ENCODE results near the gene ACLY. TPM values are rescaled to one million over a fixed set of nuclear protein-coding genes. Genes with fewer than 3 reads are reported as not detected.

The ACLY gene
- total RNA-seq, 1 experiment from 2014 or later, result 184 TPM

DNA sequence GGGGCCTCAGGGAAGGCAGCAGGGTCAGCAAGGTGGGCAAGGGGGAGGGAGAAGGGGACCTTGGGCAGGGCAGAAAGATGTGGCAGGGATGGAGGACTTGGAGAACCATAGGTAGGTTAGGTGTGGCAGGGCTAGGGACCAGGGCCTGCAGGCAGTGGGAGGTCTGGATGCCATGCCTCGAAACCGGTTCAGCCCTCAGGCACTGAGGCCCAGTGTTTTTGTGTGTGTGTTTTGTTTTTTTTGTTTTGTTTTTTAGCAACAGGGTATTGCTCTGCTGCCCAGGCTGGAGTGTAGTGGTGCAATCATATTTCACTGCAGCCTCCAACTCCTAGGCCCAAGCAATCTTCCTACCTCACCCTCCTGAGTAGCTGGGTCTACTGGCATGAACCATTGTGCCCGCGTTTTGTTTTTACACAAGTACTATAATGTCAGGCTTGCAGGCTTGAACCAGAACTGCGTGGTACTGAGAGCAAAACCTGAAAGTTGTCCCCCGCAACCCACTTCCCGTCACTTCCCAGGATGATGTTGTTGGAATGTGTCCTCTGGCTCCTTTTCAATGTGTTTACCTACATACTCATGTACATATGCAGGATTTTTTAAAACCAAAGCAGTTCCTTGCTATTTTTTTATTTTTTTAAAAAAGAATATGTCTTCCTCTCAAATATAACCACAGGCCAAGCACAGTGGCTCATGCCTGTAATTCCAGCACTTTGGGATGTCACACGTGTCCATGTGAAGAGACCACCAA lies 24.0 kb upstream of the ACLY start:
- BruUV-seq (replicated peaks), result no TSS peak
- Histone ChIP-seq H3K4me1 (replicated peaks; ENCODE audit: insufficient read depth) (no peaks in the 10 kb centered on the region), H3K4me3 (no peak overlapping the region), H3K4me2 (no peak overlapping the region), H4K20me1 (ENCODE audit: insufficient read depth) (no peaks in the 10 kb centered on the region), H3K27me3 (ENCODE audit: insufficient read depth, low read depth) (no peaks in the 10 kb centered on the region), H3K27ac (no peak overlapping the region), H3K9me2 (ENCODE audit: insufficient read depth) (no peaks in the 10 kb centered on the region), H2AFZ (no peak overlapping the region), H3K9me3 (ENCODE audit: insufficient read depth, low read depth) (no peaks in the 10 kb centered on the region), H3K36me3 (ENCODE audit: low read depth) (no peaks in the 10 kb centered on the region), H3F3A (ENCODE audit: insufficient read depth, low read depth) (0 out of 2 replicates have a peak, but pooled peaks cover 3% of the 10 kb centered on the region), H3K79me2 (ENCODE audit: low read depth) (no peaks in the 10 kb centered on the region)
- intact Hi-C loops (cut with micrococcal nuclease; ENCODE audit: unreplicated experiment), result no loop called here
- no peak for DNase-seq
- POLR2A ChIA-PET (ENCODE audit: unreplicated experiment), result no interaction called here
- TF ChIP-seq EZH2 (IDR thresholded peaks at IDR 0.05; ENCODE audit: low read depth) (no peak), CTCF (conservative IDR thresholded peaks at IDR 0.05) (no peak)
- CTCF ChIA-PET, result interaction anchor here (0.5 kb wide), 1 partner anchor 10 kb away, joined by 4 read pairs; no protein-coding TSS in a partner anchor

- no peaks in the 10 kb centered on the region for H3K9me3 ChIP-seq (ENCODE audit: insufficient read depth, low read depth)
- intact Hi-C loops (cut with micrococcal nuclease; ENCODE audit: unreplicated experiment), result no loop called here
- no peaks in the 10 kb centered on the region for H3K36me3 ChIP-seq (ENCODE audit: low read depth)
- TF ChIP-seq EZH2 (IDR thresholded peaks at IDR 0.05; ENCODE audit: low read depth) (no peak), CTCF (conservative IDR thresholded peaks at IDR 0.05) (no peak)
- no peaks in the 10 kb centered on the region for H4K20me1 ChIP-seq (ENCODE audit: insufficient read depth)
- CTCF ChIA-PET, result interaction anchor here (0.7 kb wide), 1 partner anchor 44 kb away, joined by 7 read pairs; no protein-coding TSS in a partner anchor
- no TSS peak for BruUV-seq (replicated peaks)
- H3K9me2 ChIP-seq (ENCODE audit: insufficient read depth), result no peaks in the 10 kb centered on the region
- H3F3A ChIP-seq (ENCODE audit: insufficient read depth, low read depth), result 0 out of 2 replicates have a peak, but pooled peaks cover 3% of the 10 kb centered on the region
- H3K4me1 ChIP-seq (replicated peaks; ENCODE audit: insufficient read depth), result no peaks in the 10 kb centered on the region
- no peak overlapping the region for H3K4me3 ChIP-seq
- POLR2A ChIA-PET (ENCODE audit: unreplicated experiment), result no interaction called here
- DNase-seq, result no peak
- H3K27me3 ChIP-seq (ENCODE audit: insufficient read depth, low read depth), result no peaks in the 10 kb centered on the region
- H2AFZ ChIP-seq, result no peak overlapping the region
- H3K27ac ChIP-seq, result no peak overlapping the region
- no peak overlapping the region for H3K4me2 ChIP-seq
- no peaks in the 10 kb centered on the region for H3K79me2 ChIP-seq (ENCODE audit: low read depth)
Measured at GRCh38 chr17:41941168-41941567, 22.4 kb upstream of the ACLY start.

DNA sequence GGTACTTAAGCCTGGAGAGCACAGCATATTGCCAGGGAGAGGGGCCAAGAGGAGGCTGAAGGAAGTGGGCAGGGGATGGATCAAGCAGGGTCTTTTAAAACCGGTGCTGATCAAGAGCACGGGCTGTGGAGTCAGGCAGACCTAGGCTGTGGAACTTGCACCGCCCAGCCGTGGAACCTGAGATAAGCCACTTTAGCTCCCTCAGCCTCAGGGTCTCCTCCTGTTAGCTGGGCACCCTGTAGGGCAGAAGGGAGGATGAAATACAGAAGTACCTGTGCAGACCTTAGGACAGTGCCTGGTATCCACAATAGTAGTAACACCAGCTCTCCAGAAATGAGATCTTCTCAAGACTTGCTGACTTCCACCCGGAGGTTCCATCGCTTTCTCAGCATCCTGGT lies 20.9 kb upstream of the ACLY start:
- Histone ChIP-seq H3K79me2 (ENCODE audit: low read depth) (no peaks in the 10 kb centered on the region), H4K20me1 (ENCODE audit: insufficient read depth) (no peaks in the 10 kb centered on the region), H3K9me2 (ENCODE audit: insufficient read depth) (no peaks in the 10 kb centered on the region), H2AFZ (no peak overlapping the region), H3K27me3 (ENCODE audit: insufficient read depth, low read depth) (no peaks in the 10 kb centered on the region), H3F3A (ENCODE audit: insufficient read depth, low read depth) (0 out of 2 replicates have a peak, but pooled peaks cover 3% of the 10 kb centered on the region), H3K36me3 (ENCODE audit: low read depth) (no peaks in the 10 kb centered on the region), H3K4me3 (no peak overlapping the region), H3K4me1 (replicated peaks; ENCODE audit: insufficient read depth) (no peaks in the 10 kb centered on the region), H3K27ac (no peak overlapping the region), H3K9me3 (ENCODE audit: insufficient read depth, low read depth) (no peaks in the 10 kb centered on the region), H3K4me2 (no peak overlapping the region)
- POLR2A ChIA-PET (ENCODE audit: unreplicated experiment), result interaction anchor here (0.7 kb wide), 1 partner anchor 11 kb away, joined by 5 read pairs; no protein-coding TSS in a partner anchor
- TF ChIP-seq CTCF (conservative IDR thresholded peaks at IDR 0.05), result no peak
- intact Hi-C loops (cut with micrococcal nuclease; ENCODE audit: unreplicated experiment), result no loop called here
- no peak for DNase-seq
- no TSS peak for BruUV-seq (replicated peaks)
- CTCF ChIA-PET, result no interaction called here

Measured in PC-9 (cell line).